LNCAP (cell line): ENCODE results near the gene SLC24A2.

Source experiments
- TF ChIP-seq, protein P1 (sequence below): fragments of 450-650 bp; IDR thresholded peaks from 2 replicates; pipeline ENCODE4 v1.5.1; 2017; ENCODE audit warnings: mild to moderate bottlenecking

SLC24A2 gene

DNA sequence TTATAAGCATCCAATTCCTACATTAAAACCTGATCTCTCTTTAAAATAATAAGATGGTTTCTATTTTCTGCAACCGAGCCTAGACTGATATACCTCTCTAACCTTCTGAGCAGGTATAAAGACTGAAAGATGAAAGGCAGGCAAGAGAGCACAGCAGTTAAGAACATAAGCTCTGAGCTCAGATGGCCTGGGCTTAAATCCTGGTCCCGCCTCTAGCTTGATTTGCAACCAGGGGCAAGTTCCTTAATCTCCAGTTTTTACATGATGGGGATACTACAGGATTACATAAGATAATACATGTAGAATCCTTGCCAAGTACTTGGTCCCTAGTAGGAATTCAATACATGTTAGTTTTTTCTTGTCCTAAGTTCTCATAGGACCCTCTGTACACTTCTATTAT is 33.9 kb downstream of the SLC24A2 start:
- TF ChIP-seq, protein P1, sequence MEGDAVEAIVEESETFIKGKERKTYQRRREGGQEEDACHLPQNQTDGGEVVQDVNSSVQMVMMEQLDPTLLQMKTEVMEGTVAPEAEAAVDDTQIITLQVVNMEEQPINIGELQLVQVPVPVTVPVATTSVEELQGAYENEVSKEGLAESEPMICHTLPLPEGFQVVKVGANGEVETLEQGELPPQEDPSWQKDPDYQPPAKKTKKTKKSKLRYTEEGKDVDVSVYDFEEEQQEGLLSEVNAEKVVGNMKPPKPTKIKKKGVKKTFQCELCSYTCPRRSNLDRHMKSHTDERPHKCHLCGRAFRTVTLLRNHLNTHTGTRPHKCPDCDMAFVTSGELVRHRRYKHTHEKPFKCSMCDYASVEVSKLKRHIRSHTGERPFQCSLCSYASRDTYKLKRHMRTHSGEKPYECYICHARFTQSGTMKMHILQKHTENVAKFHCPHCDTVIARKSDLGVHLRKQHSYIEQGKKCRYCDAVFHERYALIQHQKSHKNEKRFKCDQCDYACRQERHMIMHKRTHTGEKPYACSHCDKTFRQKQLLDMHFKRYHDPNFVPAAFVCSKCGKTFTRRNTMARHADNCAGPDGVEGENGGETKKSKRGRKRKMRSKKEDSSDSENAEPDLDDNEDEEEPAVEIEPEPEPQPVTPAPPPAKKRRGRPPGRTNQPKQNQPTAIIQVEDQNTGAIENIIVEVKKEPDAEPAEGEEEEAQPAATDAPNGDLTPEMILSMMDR = no peak

DNA sequence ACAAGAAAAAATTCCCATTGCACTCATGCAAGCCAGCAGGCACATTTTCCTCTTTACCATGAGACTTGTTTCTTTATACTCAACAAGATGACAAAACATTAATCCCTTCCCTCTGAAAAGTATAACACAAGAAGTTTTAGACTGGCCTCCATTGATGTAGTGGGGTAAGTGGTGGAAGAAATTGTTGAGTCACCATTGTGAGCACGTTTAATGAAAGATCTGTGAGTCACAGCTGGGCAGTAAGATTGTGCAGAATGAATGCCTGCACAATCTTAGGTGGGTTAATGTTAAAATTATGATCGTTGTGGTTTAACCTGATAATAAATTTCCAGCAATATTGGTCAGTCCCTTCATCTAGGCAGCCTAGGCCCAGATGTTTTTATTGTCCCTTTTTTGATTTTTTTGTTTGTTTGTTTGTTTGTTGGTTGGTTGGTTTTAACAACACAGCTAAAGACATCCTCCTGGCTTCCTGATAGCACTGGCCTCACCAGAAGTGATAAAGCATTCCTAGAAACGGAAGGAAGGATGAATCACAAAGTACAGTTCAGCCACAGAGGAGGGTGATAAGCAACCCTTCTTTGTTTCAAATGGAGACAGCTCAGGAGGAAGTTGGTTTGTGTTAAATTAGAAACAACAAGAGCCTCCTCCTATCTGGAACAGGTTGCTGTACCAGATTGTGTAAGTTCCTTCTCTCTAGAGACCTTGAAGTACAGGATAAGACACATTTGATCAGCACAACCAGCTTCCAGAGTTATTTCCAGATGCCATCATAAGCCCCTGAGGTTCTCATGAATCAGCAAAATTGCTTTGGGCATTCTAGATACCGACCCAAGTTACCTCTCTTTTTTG is 40.3 kb downstream of the SLC24A2 start:
- TF ChIP-seq, protein P1 = no peak

DNA sequence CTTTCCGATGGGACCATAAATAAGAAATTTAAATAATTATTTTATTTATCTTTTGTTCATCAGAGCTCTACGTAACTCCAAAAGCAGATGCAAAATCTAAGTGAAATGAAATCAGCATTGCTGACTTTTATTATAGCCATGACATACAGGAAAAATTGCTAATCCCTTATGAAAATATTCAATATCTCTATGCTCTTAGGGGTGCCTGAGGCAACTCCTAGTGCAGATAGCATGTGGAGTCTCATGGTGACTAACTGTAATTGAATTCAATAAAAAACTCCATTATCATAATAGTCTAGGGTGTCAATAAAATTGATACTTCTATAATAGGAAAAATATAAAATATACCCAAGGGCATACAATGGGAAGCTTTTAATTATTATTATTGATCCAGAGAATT is 42.6 kb downstream of the SLC24A2 start:
- TF ChIP-seq, protein P1 = no peak

DNA sequence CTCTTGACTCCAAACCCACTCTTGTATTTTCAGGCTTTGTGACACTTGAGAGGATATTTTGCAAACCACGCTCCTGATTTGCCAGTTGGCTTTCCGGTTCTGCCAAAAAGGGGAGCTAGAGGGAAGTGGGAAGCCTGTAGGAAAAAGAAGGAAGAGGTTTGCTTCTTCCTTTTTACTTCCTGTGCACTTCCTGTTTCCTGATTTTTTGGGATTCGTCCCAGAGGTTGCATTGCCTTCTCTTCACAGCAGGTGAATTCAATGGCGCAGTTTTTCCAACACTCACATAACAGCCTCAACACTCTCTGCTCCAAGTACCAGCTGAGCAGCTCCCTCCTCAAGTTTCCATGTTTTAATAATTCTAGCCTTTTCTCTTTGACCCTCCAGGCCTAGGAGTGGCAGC is 47.7 kb downstream of the SLC24A2 start:
- TF ChIP-seq, protein P1 = no peak
